Loucy (cell line): Measurements from ENCODE around the gene FBXO42.

Experiments used
- H2AFZ ChIP-seq: fragments of 200-600 bp; sonication (generic); 2 replicates; pipeline ENCODE4 v1.6.0; 2016; ENCODE audit warnings: antibody characterized with exemption, mild to moderate bottlenecking, low read length, moderate library complexity
- H3F3A ChIP-seq: fragments of 200-600 bp; 2 replicates; pipeline ENCODE4 v1.6.0; 2016; ENCODE audit warnings: antibody characterized with exemption, low read depth, mild to moderate bottlenecking
- H3K27me3 ChIP-seq: fragments of 200-600 bp; sonication (generic); 2 replicates; pipeline ENCODE4 v1.6.1; 2014; ENCODE audit warnings: low read length, mild to moderate bottlenecking; ENCODE audit not compliant: insufficient read depth, poor library complexity, severe bottlenecking
- H3K36me3 ChIP-seq: fragments of 200-600 bp; sonication (generic); 2 replicates; pipeline ENCODE4 v1.6.1; 2016; ENCODE audit warnings: low read length; ENCODE audit not compliant: insufficient read depth
- H3K4me1 ChIP-seq: fragments of 200-600 bp; sonication (generic); 2 replicates; pipeline ENCODE4 v1.5.1; 2014; ENCODE audit warnings: low read length, mild to moderate bottlenecking; ENCODE audit not compliant: insufficient read depth, poor library complexity, severe bottlenecking
- H3K4me2 ChIP-seq: fragments of 200-600 bp; sonication (generic); 2 replicates; pipeline ENCODE4 v1.6.0; 2014; ENCODE audit warnings: antibody characterized with exemption, low read length, low read depth, mild to moderate bottlenecking; ENCODE audit not compliant: poor library complexity, severe bottlenecking
- H3K4me3 ChIP-seq: fragments of 200-600 bp; sonication (generic); 2 replicates; pipeline ENCODE4 v1.5.1; 2014; ENCODE audit warnings: low read length, mild to moderate bottlenecking, mixed read lengths; ENCODE audit not compliant: poor library complexity, severe bottlenecking
- H3K79me2 ChIP-seq: fragments of 200-600 bp; sonication (generic); 2 replicates; pipeline ENCODE4 v1.6.1; 2014; ENCODE audit warnings: low read length; ENCODE audit not compliant: insufficient read depth
- H3K9ac ChIP-seq: fragments of 200-600 bp; sonication (generic); 2 replicates; pipeline ENCODE4 v1.6.0; 2014; ENCODE audit warnings: mild to moderate bottlenecking, low read depth, low read length, moderate library complexity; ENCODE audit not compliant: poor library complexity, severe bottlenecking
- H3K9me2 ChIP-seq: fragments of 200-600 bp; sonication (generic); replicated peaks from 2 replicates; pipeline ENCODE4 v1.6.1; 2016; ENCODE audit warnings: low read depth, low read length, mixed read lengths
- H3K9me3 ChIP-seq: fragments of 200-600 bp; sonication (generic); 2 replicates; pipeline ENCODE4 v1.6.1; 2014; ENCODE audit warnings: mild to moderate bottlenecking, antibody characterized with exemption, low read length, low read depth; ENCODE audit not compliant: insufficient read depth
- H4K20me1 ChIP-seq: fragments of 200-600 bp; sonication (generic); 2 replicates; pipeline ENCODE4 v1.6.0; 2014; ENCODE audit warnings: antibody characterized with exemption, low read length, mild to moderate bottlenecking; ENCODE audit not compliant: insufficient read depth, poor library complexity, severe bottlenecking
- CTCF ChIP-seq: fragments of 200-600 bp; sonication (generic); conservative IDR thresholded peaks from 2 replicates; pipeline ENCODE4 v1.5.1; 2014; ENCODE audit warnings: mild to moderate bottlenecking, antibody characterized with exemption, low read length
- EZH2phosphoT487 ChIP-seq: fragments of 200-600 bp; IDR thresholded peaks from 2 replicates; pipeline ENCODE4 v1.6.1; 2018; ENCODE audit warnings: antibody characterized with exemption, mild to moderate bottlenecking, moderate library complexity, borderline replicate concordance

FBXO42 gene

GRCh38 chr1:16205334-16205671 is 147.0 kb downstream of the FBXO42 start:
- Histone ChIP-seq H3K9me3 (no peaks in the 10 kb centered on the region), H3K9ac (peak overlapping the region; percentile 69), H3K4me3 (peak overlapping the region; percentile 79), H4K20me1 (no peaks in the 10 kb centered on the region), H3K4me2 (peak overlapping the region; percentile 91), H3K79me2 (peaks cover 7% of the 10 kb centered on the region; the same call in 1 of the 2 replicates), H3K9me2 (no peaks in the 10 kb centered on the region), H2AFZ (no peak overlapping the region), H3K4me1 (peaks cover 14% of the 10 kb centered on the region), H3K27me3 (no peaks in the 10 kb centered on the region), H3F3A (no peaks in the 10 kb centered on the region), H3K36me3 (no peaks in the 10 kb centered on the region)
- TF ChIP-seq EZH2phosphoT487 = no peak
- TF ChIP-seq CTCF = no peak

- Histone ChIP-seq H3K4me2 (peak overlapping the region; percentile 91), H3K9me2 (no peaks in the 10 kb centered on the region), H3K9ac (peak overlapping the region; percentile 69)
Observed at GRCh38 chr1:16204634-16205333, 147.5 kb downstream of the FBXO42 start.

GRCh38 chr1:16204216-16204615 is 148.1 kb downstream of the FBXO42 start:
- H3K9me3 ChIP-seq = no peaks in the 10 kb centered on the region
- H3F3A ChIP-seq = no peaks in the 10 kb centered on the region
- H3K9me2 ChIP-seq = no peaks in the 10 kb centered on the region
- peaks cover 7% of the 10 kb centered on the region; the same call in 1 of the 2 replicates for H3K79me2 ChIP-seq
- H3K36me3 ChIP-seq = no peaks in the 10 kb centered on the region
- H2AFZ ChIP-seq = no peak overlapping the region
- H3K4me3 ChIP-seq = no peak overlapping the region
- no peaks in the 10 kb centered on the region for H3K27me3 ChIP-seq
- peaks cover 14% of the 10 kb centered on the region for H3K4me1 ChIP-seq
- no peak overlapping the region for H3K9ac ChIP-seq
- no peaks in the 10 kb centered on the region for H4K20me1 ChIP-seq
- TF ChIP-seq EZH2phosphoT487 (no peak), CTCF (no peak)
- H3K4me2 ChIP-seq = no peak overlapping the region

More at GRCh38 chr1:16204634-16205333, 147.5 kb downstream of the FBXO42 start:
- Histone ChIP-seq H3F3A (no peaks in the 10 kb centered on the region), H2AFZ (no peak overlapping the region), H3K79me2 (peaks cover 7% of the 10 kb centered on the region; the same call in 1 of the 2 replicates), H3K27me3 (no peaks in the 10 kb centered on the region), H3K36me3 (no peaks in the 10 kb centered on the region), H4K20me1 (no peaks in the 10 kb centered on the region), H3K4me1 (peaks cover 14% of the 10 kb centered on the region), H3K9me3 (no peaks in the 10 kb centered on the region), H3K4me3 (no peak overlapping the region)
- TF ChIP-seq EZH2phosphoT487 (no peak), CTCF (peak; percentile 65)
